PC-3 (cell line): ENCODE results near the gene TTLL4.

Source experiments
- CTCF ChIP-seq: fragments of 300-600 bp; sonication (generic); conservative IDR thresholded peaks from 2 replicates; pipeline ENCODE4 v1.5.1; 2017; ENCODE audit warnings: antibody characterized with exemption, low read depth, mild to moderate bottlenecking, low read length
- EZH2 ChIP-seq: fragments of 300-600 bp; sonication (generic); IDR thresholded peaks from one replicate; pipeline ENCODE4 v1.6.1; 2017; ENCODE audit warnings: antibody characterized with exemption, mild to moderate bottlenecking, low read length; ENCODE audit not compliant: unreplicated experiment
- EZH2phosphoT487 ChIP-seq: fragments of 300-600 bp; sonication (generic); IDR thresholded peaks from 2 replicates; pipeline ENCODE4 v1.6.1; 2018; ENCODE audit warnings: mild to moderate bottlenecking, antibody characterized with exemption, low read length, borderline replicate concordance

DNA sequence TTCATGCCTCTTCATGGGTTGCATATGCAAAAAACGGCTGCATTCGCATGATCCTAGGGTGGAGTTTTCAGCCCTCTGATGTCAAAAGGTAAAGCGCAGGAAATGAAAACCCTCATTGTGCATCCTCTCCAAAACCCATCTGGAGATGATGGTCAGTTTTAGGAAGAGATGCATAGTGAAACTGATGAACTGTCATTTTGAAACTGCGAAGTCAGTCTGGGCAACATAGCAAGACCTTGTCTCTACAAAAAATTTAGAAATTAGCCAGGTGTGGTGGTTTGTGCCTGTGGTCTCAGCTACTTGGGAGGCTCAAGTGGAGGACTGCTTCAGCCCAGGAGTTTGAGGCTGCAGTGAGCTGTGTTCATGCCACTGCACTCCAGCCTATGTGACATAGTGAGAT, 2.5 kb upstream of the TTLL4 start:
- TF ChIP-seq EZH2, result no peak
- no peak for TF ChIP-seq CTCF
- TF ChIP-seq EZH2phosphoT487, result no peak
